CD4-positive, alpha-beta T cell treated with Interleukin-6 for 4 hours (primary cell): ENCODE results near the gene CC2D2B.
"Not testable (repeated sequence)": the region's sequence is repeated elsewhere in the genome, so short reads cannot be mapped to it uniquely, and the experiment has no call there.

Experiments
- DNase-seq: peaks from one replicate; pipeline ENCODE4 v3.0.0-alpha.2; 2020; ENCODE audit warnings: mixed read lengths

CC2D2B gene

GRCh38 chr10:95907456-95908253 lies at the start of gene CC2D2B:
CC2D2B (plus strand) TSS chr10:95907975; CDS start chr10:95911324, 3,349 bp downstream.
- peak; percentile 71 for DNase-seq

DNA sequence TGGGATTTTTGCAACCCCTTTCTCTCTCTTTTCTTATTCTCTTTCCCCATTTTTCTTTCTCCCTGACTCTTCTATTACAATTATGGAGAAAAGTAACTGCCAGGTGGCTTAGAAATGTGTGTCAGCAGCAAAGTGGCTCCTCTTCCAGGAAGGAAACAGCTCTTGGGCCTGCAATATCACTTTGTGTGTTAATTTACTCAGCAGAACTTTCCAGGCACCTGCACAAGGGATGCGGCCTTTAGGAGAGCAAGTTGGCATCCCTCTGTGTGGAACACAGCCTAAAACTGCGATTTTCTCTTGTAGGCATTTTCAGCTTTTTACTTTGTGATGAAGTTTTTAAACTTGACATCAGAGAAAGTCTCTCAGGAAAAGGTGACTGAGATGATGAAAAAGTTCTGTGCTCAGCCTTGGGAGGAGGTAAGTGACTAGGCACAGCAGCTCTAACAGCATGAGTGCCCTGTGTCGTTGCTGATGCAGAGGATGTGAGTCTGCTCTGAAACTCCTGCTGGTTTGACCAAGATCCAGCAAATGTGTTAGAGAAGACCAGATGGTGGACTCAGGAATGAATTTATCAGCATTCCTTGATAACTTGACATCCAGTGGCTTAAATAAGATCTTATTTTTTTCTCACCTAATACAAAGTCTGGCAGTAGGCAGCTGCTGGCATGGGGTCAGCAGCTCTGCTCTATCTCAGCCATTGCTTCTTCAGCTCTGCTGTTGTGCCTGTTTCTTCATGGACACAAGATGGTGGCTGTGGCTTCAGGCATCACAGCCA lies 47.4 kb upstream of the CC2D2B start:
- DNase-seq = no peak

DNA sequence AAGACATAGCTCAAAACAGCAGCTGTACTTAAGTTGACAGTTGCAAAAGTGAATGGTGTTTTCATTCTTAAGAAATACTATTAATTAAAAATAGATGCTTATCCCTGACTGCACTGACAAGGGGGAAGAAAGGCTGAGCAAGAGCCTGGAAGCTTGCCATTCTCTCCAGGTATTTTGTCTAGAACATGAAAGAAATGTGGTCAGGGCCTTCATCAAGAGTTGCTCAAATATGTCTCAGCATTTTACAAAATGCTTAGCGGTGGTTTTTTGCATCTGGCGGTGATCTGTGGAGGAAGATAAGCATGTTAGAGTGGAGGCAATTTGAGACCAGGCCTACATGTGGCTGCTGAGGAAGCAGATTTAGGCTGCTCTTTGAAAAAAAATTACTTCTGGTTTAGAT lies 46.4 kb upstream of the CC2D2B start:
- DNase-seq = no peak

DNA sequence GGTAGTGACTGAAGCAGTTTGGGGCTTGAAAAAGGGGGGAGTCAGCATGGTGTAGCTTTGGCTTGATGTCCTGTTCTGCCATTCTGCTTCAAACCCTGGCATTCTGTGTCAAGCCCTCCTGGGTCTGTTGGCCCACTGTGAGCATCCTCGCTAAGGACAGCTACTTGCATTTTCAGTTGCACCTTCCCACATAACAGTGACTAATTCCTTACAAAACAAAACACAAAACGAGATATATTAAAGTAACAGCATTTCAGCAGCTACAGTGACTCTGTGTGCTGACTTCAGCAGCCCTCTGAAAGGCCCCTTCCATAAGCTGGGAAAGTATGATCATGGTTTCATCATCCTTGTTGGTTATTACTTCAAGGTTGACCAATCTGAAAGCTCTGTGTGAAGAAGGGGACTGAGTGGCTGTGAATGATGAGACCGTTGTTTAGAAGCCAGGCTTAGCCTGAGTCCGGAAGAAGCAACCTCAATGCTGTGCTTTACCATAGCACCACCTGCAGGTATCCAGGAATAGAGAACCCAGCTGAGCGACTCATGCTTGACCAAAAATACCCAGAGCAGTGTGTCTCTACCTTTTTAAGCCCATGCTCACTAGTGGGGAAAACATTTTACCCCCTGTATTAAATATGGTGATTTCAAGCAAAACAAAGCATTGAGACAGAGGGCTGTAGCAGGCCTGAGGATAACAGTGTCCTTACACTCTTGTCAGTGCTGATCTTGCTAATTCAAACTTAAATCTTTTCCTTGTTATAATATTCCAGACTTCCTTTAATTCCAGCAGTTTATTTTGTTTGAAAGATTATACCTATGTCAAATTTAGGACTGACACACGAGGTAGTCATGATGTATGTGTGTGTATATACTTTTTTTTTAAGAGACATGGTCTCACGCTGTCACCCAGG lies 42.6 kb upstream of the CC2D2B start:
- peak; percentile 52 for DNase-seq

GRCh38 chr10:95865814-95866466 lies 41.8 kb upstream of the CC2D2B start:
- DNase-seq = no peak

GRCh38 chr10:95866467-95866842 lies 41.3 kb upstream of the CC2D2B start:
- no peak for DNase-seq

- DNase-seq = no peak
Observed at GRCh38 chr10:95867866-95868265, 39.9 kb upstream of the CC2D2B start.

- DNase-seq = no peak
Observed at GRCh38 chr10:95872158-95872711, 35.5 kb upstream of the CC2D2B start.

- no peak for DNase-seq
Observed at GRCh38 chr10:95873139-95873538, 34.6 kb upstream of the CC2D2B start.

- no peak for DNase-seq
Observed at GRCh38 chr10:95873651-95874050, 34.1 kb upstream of the CC2D2B start.

- not testable (repeated sequence) for DNase-seq
Observed at GRCh38 chr10:95874783-95875182, 33.0 kb upstream of the CC2D2B start.

- no peak for DNase-seq
Observed at GRCh38 chr10:95876756-95877155, 31.0 kb upstream of the CC2D2B start.

DNA sequence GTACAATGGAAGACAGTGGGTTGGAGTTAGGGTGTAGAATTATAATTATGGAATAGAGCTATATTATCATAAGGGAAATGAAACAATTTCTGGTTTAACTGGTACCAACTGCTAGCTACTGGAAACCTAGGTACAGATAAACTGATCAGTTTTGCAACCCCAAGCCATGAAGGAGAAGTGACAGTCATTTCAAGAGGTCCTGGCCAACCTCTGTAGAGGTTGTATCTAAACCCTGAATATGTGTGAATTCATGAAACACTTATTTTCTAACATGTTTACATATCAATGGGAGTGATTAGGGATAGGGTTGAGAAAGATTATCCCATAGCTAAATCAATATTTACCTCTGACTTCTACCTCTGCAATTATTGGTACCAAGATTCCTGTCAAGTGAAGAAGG lies 29.9 kb upstream of the CC2D2B start:
- DNase-seq = no peak

- DNase-seq = no peak
Observed at GRCh38 chr10:95880704-95881103, 27.1 kb upstream of the CC2D2B start.

- DNase-seq = no peak
Observed at GRCh38 chr10:95881316-95881715, 26.5 kb upstream of the CC2D2B start.

DNA sequence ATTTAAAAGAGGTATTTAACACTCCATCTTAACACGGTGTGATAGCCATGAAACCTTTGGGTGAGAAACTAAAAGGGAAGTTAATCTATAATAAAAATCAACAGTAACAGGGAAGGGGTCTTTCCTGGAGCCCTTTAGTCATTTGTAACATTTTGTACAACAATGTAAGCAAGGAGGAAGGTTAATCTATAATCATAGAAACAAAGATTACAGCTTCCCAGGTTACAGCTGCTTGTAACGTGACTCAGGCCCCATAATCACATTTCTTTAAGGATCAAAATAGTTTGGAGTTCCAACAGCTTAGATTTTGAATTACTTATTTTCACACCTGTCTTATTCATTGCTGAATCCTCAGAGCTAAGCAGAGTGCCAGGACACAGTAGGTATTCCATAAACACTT lies 17.9 kb upstream of the CC2D2B start:
- no peak for DNase-seq

DNA sequence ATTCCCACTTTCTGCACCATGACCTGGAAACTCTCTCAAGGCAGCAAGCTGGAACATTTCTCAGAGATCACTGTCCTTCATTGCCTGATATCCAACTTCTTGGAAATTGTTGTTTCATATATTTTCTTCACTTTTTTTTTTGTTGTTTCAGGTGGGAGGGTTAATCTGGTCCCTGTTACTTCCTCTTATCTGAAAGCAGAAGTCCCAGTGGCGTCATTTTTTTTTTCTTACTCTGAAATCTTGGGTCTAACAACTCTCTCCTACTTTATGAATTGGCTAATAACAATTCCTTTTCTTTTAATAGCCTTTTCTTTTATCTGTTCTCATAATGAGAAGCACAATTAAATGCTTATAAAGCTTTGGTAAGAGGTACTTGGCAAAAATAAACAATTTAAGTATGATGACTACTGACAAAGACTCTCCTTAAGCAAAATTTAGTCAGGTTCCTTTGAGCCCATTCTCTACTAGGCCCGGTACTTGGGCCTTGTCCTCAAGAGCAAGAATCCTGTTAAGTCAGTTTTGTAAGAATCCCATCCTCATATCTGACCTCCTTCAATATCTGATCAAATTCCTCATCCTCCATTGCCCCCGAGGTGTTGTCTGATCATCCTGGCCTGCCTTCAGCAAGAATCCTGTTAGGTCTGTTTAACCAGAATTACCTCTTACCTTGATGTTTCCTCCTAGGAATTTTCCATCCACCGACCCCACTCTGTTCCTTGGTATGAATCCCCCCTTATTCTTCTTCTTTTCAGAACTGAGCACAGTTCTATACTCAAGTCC lies 11.5 kb upstream of the CC2D2B start:
- no peak for DNase-seq

GRCh38 chr10:95905897-95906580 lies 1.7 kb upstream of the CC2D2B start:
- not testable (repeated sequence) for DNase-seq

DNA sequence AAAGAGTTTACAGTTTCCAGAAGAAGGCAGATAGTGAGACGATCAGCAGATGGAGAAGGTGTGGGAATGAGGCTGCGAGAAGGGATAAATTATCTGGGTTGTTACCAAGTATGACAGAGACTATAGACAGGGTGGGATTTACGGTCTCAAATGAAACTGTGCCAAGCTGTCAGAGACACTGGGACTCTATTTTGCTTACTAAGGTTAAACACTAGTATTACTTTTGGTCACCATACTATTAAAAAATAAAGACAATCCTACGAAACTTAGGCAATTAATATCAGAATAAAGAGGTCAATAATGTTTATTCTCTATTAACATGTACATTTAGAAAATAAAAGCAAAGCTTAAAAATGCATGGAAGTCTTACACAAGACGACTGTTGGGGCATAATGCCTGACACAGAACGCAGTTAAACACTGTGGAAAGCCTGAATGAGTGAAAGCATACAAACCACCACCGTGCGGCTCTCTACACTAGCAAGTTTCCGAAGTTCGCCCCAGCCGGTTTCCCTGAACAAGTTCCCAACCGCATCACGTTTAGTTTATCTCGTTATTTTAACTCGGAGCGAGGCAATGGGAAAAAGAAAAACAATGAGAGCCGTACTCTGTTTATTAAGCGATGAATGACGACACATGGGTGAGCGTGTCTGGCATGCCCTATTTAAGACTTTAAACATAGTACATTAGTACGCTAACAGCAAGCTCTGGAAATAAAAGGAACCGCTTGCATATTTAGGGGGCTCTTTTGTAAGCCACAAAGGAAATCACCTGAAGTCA lies 909 bp upstream of the CC2D2B start:
- peak; percentile 35 for DNase-seq

- DNase-seq = no peak
Observed at GRCh38 chr10:95908450-95908849, 675 bp downstream of the CC2D2B start.
